ENCODE measurements around the gene SMIM28.
"Not testable (repeated sequence)": the region's sequence is repeated elsewhere in the genome, so short reads cannot be mapped to it uniquely, and the experiment has no call there.

The SMIM28 gene

GRCh38 chr6:138377844-138378243 lies at the start of gene SMIM28:
TSS of gene SMIM28 (plus strand) at chr6:138377905. CDS start at chr6:138378073, 168 bp downstream.
- no peak for DNase-seq (ENCODE audit: low read depth, low spot score)

GRCh38 chr6:138328210-138328609 lies 49.5 kb upstream of the SMIM28 start:
- DNase-seq (ENCODE audit: low read depth, low spot score): no peak

- DNase-seq (ENCODE audit: low read depth, low spot score): no peak
These were observed 46.9 kb upstream of the SMIM28 start for GRCh38 chr6:138330763-138331162.

GRCh38 chr6:138331444-138331843 lies 46.3 kb upstream of the SMIM28 start:
- DNase-seq (ENCODE audit: low read depth, low spot score): no peak

- DNase-seq (ENCODE audit: low read depth, low spot score): no peak
These were observed 45.7 kb upstream of the SMIM28 start for GRCh38 chr6:138331984-138332383.

GRCh38 chr6:138334000-138334399 lies 43.7 kb upstream of the SMIM28 start:
- DNase-seq (ENCODE audit: low read depth, low spot score): no peak

- DNase-seq (ENCODE audit: low read depth, low spot score): no peak
These were observed 42.7 kb upstream of the SMIM28 start for GRCh38 chr6:138334963-138335362.

- DNase-seq (ENCODE audit: low read depth, low spot score): no peak
These were observed 41.5 kb upstream of the SMIM28 start for GRCh38 chr6:138336221-138336620.

GRCh38 chr6:138337076-138337475 lies 40.6 kb upstream of the SMIM28 start:
- DNase-seq (ENCODE audit: low read depth, low spot score): no peak

- DNase-seq (ENCODE audit: low read depth, low spot score): no peak
These were observed 38.7 kb upstream of the SMIM28 start for GRCh38 chr6:138339024-138339423.

- no peak for DNase-seq (ENCODE audit: low read depth, low spot score)
These were observed 36.5 kb upstream of the SMIM28 start for GRCh38 chr6:138341176-138341575.

GRCh38 chr6:138343112-138343511 lies 34.6 kb upstream of the SMIM28 start:
- no peak for DNase-seq (ENCODE audit: low read depth, low spot score)

- DNase-seq (ENCODE audit: low read depth, low spot score): no peak
These were observed 32.0 kb upstream of the SMIM28 start for GRCh38 chr6:138345565-138346285.

- DNase-seq (ENCODE audit: low read depth, low spot score): no peak
These were observed 31.2 kb upstream of the SMIM28 start for GRCh38 chr6:138346302-138347195.

- no peak for DNase-seq (ENCODE audit: low read depth, low spot score)
These were observed 29.8 kb upstream of the SMIM28 start for GRCh38 chr6:138347864-138348263.

GRCh38 chr6:138349891-138350290 lies 27.8 kb upstream of the SMIM28 start:
- no peak for DNase-seq (ENCODE audit: low read depth, low spot score)

GRCh38 chr6:138357928-138358327 lies 19.8 kb upstream of the SMIM28 start:
- no peak for DNase-seq (ENCODE audit: low read depth, low spot score)

GRCh38 chr6:138368684-138369083 lies 9.0 kb upstream of the SMIM28 start:
- DNase-seq (ENCODE audit: low read depth, low spot score): not testable (repeated sequence)

GRCh38 chr6:138370631-138371451 lies 6.9 kb upstream of the SMIM28 start:
- no peak for DNase-seq (ENCODE audit: low read depth, low spot score)

GRCh38 chr6:138371452-138371711 lies 6.3 kb upstream of the SMIM28 start:
- no peak for DNase-seq (ENCODE audit: low read depth, low spot score)

GRCh38 chr6:138371720-138372119 lies 6.0 kb upstream of the SMIM28 start:
- no peak for DNase-seq (ENCODE audit: low read depth, low spot score)
